ENCODE results near the gene FLNB.

The FLNB gene

GRCh38 chr3:58173669-58174398, 165.6 kb downstream of the FLNB start:
- Mint-ChIP-seq H3K36me3 (ENCODE audit: low read depth) (peaks cover 8% of the 10 kb centered on the region), H3K9me3 (no peaks in the 10 kb centered on the region), H3K27ac (no peak overlapping the region), H3K4me3 (no peak overlapping the region), H3K27me3 (peaks cover 19% of the 10 kb centered on the region), H3K4me1 (ENCODE audit: low read depth) (peaks cover 14% of the 10 kb centered on the region)
- no peak for DNase-seq

GRCh38 chr3:58175187-58175436, 166.9 kb downstream of the FLNB start:
- Mint-ChIP-seq H3K27me3 (peaks cover 20% of the 10 kb centered on the region), H3K27ac (no peak overlapping the region), H3K36me3 (ENCODE audit: low read depth) (peaks cover 2% of the 10 kb centered on the region), H3K4me3 (no peak overlapping the region), H3K9me3 (no peaks in the 10 kb centered on the region), H3K4me1 (ENCODE audit: low read depth) (peaks cover 16% of the 10 kb centered on the region)
- DNase-seq: no peak

GRCh38 chr3:58175437-58176184, 167.4 kb downstream of the FLNB start:
- DNase-seq: no peak
- Mint-ChIP-seq H3K4me1 (ENCODE audit: low read depth) (peaks cover 16% of the 10 kb centered on the region), H3K36me3 (ENCODE audit: low read depth) (no peaks in the 10 kb centered on the region), H3K9me3 (no peaks in the 10 kb centered on the region), H3K4me3 (no peak overlapping the region), H3K27ac (no peak overlapping the region), H3K27me3 (peaks cover 20% of the 10 kb centered on the region)

- Mint-ChIP-seq H3K27me3 (peaks cover 20% of the 10 kb centered on the region), H3K9me3 (no peaks in the 10 kb centered on the region), H3K4me1 (ENCODE audit: low read depth) (peaks cover 16% of the 10 kb centered on the region), H3K4me3 (no peak overlapping the region), H3K27ac (no peak overlapping the region), H3K36me3 (ENCODE audit: low read depth) (no peaks in the 10 kb centered on the region)
- no peak for DNase-seq
Measured at GRCh38 chr3:58176185-58176530, 167.9 kb downstream of the FLNB start.

- H3K4me3 Mint-ChIP-seq: no peak overlapping the region
- DNase-seq: no peak
- H3K27ac Mint-ChIP-seq: no peak overlapping the region
Measured at GRCh38 chr3:58176827-58177489, 168.7 kb downstream of the FLNB start.

GRCh38 chr3:58177747-58178527, 169.7 kb downstream of the FLNB start:
- peak; percentile 94 for DNase-seq
- Mint-ChIP-seq H3K27ac (no peak overlapping the region), H3K4me1 (ENCODE audit: low read depth) (peaks cover 16% of the 10 kb centered on the region), H3K27me3 (peaks cover 20% of the 10 kb centered on the region), H3K9me3 (no peaks in the 10 kb centered on the region), H3K4me3 (peak overlapping the region; percentile 65), H3K36me3 (ENCODE audit: low read depth) (no peaks in the 10 kb centered on the region)

More at GRCh38 chr3:58176827-58177489, 168.7 kb downstream of the FLNB start:
- Mint-ChIP-seq H3K4me1 (ENCODE audit: low read depth) (peaks cover 16% of the 10 kb centered on the region), H3K27me3 (peaks cover 20% of the 10 kb centered on the region), H3K36me3 (ENCODE audit: low read depth) (no peaks in the 10 kb centered on the region), H3K9me3 (no peaks in the 10 kb centered on the region)

- Mint-ChIP-seq H3K36me3 (ENCODE audit: low read depth) (no peaks in the 10 kb centered on the region), H3K27ac (no peak overlapping the region), H3K4me1 (ENCODE audit: low read depth) (peaks cover 16% of the 10 kb centered on the region), H3K27me3 (peaks cover 20% of the 10 kb centered on the region), H3K9me3 (no peaks in the 10 kb centered on the region), H3K4me3 (no peak overlapping the region)
- peak; percentile 36 for DNase-seq
Measured at GRCh38 chr3:58178528-58179234, 170.5 kb downstream of the FLNB start.

GRCh38 chr3:58179235-58180098, 171.2 kb downstream of the FLNB start:
- no peak for DNase-seq
- Mint-ChIP-seq H3K27ac (no peak overlapping the region), H3K4me1 (ENCODE audit: low read depth) (peaks cover 16% of the 10 kb centered on the region), H3K27me3 (peaks cover 20% of the 10 kb centered on the region), H3K9me3 (no peaks in the 10 kb centered on the region), H3K36me3 (ENCODE audit: low read depth) (no peaks in the 10 kb centered on the region), H3K4me3 (no peak overlapping the region)

- Mint-ChIP-seq H3K27ac (no peak overlapping the region), H3K27me3 (peaks cover 20% of the 10 kb centered on the region), H3K9me3 (no peaks in the 10 kb centered on the region), H3K4me3 (no peak overlapping the region), H3K4me1 (ENCODE audit: low read depth) (peaks cover 16% of the 10 kb centered on the region), H3K36me3 (ENCODE audit: low read depth) (no peaks in the 10 kb centered on the region)
- DNase-seq: no peak
Measured at GRCh38 chr3:58180099-58180880, 172.1 kb downstream of the FLNB start.

GRCh38 chr3:58180940-58181587, 172.8 kb downstream of the FLNB start:
- no peak overlapping the region for H3K4me3 Mint-ChIP-seq
- H3K4me1 Mint-ChIP-seq (ENCODE audit: low read depth): peaks cover 16% of the 10 kb centered on the region
- no peak overlapping the region for H3K27ac Mint-ChIP-seq
- no peaks in the 10 kb centered on the region for H3K9me3 Mint-ChIP-seq
- peaks cover 12% of the 10 kb centered on the region for H3K27me3 Mint-ChIP-seq
- no peak for DNase-seq
- no peaks in the 10 kb centered on the region for H3K36me3 Mint-ChIP-seq (ENCODE audit: low read depth)

- Mint-ChIP-seq H3K27me3 (peaks cover 7% of the 10 kb centered on the region), H3K4me1 (ENCODE audit: low read depth) (peaks cover 12% of the 10 kb centered on the region), H3K4me3 (no peak overlapping the region), H3K36me3 (ENCODE audit: low read depth) (no peaks in the 10 kb centered on the region), H3K27ac (no peak overlapping the region), H3K9me3 (no peaks in the 10 kb centered on the region)
- DNase-seq: no peak
Measured at GRCh38 chr3:58183221-58183620, 175.0 kb downstream of the FLNB start.

GRCh38 chr3:58183891-58184290, 175.7 kb downstream of the FLNB start:
- H3K4me1 Mint-ChIP-seq (ENCODE audit: low read depth): peaks cover 5% of the 10 kb centered on the region

More at GRCh38 chr3:58183891-58184290, 175.7 kb downstream of the FLNB start:
- H3K4me3 Mint-ChIP-seq: no peak overlapping the region
- DNase-seq: no peak
- H3K27me3 Mint-ChIP-seq: peaks cover under 1% of the 10 kb centered on the region
- H3K27ac Mint-ChIP-seq: no peak overlapping the region
- H3K36me3 Mint-ChIP-seq (ENCODE audit: low read depth): no peaks in the 10 kb centered on the region
- no peaks in the 10 kb centered on the region for H3K9me3 Mint-ChIP-seq
